ENCODE data around the gene MYORG. TPM values are rescaled to one million over a fixed set of nuclear protein-coding genes. Genes with fewer than 3 reads are reported as not detected.

The MYORG gene
- total RNA-seq, 4 donors from 2014 or later = 8.6 to 149 (median 49.5) TPM

DNA sequence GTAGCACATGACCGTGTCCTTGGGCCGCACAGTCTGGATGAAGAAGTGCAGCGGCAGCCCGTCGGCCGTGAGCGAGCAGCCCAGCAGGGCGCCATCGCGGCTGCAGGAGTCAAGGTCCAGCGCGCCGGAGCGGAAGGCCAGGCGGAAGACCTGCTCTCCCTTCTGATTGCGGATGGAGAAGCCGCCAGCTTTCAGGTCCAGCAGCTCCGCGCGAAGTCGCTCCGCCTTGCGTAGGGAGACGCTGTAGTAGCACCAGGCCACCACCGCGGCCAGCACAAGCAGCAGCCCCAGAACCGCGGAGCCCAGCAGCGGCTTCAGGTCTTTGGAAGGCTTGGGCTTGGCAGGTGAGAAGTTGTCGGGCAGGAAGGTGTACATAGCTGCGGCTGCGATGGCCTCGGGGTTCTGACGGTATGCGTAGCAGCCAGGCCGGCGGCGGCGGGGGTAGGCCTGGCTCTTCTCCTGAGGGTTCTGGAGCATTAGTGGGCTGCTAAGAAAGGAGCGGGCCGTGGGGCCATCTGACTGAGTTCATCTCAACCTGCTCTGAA, 4.2 kb downstream of the MYORG start:
- TF ChIP-seq, protein P1, sequence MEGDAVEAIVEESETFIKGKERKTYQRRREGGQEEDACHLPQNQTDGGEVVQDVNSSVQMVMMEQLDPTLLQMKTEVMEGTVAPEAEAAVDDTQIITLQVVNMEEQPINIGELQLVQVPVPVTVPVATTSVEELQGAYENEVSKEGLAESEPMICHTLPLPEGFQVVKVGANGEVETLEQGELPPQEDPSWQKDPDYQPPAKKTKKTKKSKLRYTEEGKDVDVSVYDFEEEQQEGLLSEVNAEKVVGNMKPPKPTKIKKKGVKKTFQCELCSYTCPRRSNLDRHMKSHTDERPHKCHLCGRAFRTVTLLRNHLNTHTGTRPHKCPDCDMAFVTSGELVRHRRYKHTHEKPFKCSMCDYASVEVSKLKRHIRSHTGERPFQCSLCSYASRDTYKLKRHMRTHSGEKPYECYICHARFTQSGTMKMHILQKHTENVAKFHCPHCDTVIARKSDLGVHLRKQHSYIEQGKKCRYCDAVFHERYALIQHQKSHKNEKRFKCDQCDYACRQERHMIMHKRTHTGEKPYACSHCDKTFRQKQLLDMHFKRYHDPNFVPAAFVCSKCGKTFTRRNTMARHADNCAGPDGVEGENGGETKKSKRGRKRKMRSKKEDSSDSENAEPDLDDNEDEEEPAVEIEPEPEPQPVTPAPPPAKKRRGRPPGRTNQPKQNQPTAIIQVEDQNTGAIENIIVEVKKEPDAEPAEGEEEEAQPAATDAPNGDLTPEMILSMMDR (IDR thresholded peaks at IDR 0.05 in 4 of 5, conservative IDR thresholded peaks at IDR 0.05 in 1 of 5) = no peak
- TF ChIP-seq POLR2A (IDR thresholded peaks at IDR 0.05) = no peak
- Histone ChIP-seq H3K9me3 (no peaks in the 10 kb centered on the region), H3K36me3 (peaks cover 0 to 27% of the 10 kb centered on the region in 2 donors), H3K4me1 (peaks cover 32 to 55% of the 10 kb centered on the region in 2 donors), H3K4me3 (no peak overlapping the region), H3K27me3 (no peaks in the 10 kb centered on the region), H3K27ac (peak overlapping the region; percentile 89 to 93 (median 92))
- ATAC-seq (no peak), DNase-seq (no peak)
- intact Hi-C loops (cut with DNase I; ENCODE audit: low total_unique reads) (no loop called here), in situ Hi-C loops (cut with MboI; ENCODE audit: low sequenced_read_pairs in 4 of 4) (no loop called here)

DNA sequence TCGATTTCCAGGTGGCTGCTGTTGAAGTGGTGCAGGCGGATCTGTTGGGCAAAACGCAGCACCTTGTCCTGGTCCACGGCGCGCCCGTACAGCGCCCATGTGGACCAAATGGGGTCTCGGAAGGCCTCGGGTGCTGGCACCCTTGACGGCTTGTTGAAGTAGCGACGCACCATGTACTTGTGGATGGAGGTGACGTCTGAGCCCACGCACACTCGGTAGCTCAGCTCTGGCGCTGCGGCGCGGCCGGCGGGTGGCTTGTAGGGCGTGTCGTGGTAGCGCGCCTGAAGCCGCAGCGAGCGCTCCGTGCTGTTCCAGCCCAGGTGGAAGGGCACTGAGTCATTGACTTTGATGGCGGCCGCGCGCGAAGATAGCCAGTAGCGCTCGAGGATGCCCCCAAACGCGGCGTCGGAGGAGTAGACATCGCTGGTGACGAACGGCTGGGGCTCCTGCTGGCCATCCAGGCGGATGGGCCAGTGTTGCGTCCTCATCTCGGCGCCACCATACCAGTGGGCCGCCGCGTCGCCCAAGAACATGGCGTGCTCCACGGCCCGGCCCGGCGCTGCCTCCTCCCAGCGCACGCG, 4.7 kb downstream of the MYORG start:
- intact Hi-C loops (cut with DNase I; ENCODE audit: low total_unique reads) = no loop called here

DNA sequence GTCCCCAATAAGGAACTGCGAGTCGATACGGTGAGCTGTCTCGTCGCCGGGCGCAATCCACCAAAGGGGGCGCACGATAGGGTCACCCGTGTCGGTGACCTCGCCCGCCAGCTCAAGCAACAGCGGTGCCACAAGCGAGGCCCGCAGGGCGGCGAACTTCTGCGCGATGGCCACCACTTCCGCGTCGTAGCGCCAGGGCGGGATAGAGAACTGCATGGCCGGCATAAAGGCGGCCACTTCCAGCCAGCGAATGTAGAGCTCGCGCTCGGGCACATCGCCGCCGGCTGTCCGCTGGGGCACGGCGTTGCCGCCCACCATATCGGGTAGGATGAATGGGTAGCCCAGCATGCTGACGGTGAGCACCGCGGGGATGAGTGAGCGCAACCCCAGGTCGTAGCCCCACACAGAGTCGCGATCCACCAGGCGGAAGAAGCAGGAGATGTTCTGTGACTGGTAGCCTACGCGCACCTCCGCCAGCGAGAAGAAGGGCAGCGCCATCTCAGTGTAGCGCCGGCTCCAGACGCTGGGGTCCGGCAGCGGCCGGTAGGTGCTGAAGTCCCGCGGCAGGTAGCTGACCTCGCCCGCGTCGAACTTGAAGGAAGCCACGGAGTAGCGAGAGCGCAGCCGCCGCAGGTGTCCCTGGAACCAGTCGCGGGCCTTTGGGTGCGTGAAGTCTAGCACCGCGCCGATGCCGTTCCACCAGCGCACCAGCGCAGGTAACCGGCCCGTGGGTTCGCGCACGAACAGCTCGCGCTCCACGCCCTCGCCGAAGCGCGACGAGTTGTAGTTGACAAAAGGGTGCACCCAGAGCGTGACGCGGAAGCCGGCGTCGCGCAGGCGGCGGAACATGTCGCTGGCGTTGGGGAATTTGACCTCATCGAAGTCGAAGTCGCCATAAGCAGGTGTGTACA, 5.5 kb downstream of the MYORG start:
- peak overlapping the region in 3 of 4 donors; percentile 19 to 33 (median 23) for H3K4me3 ChIP-seq
- TF ChIP-seq, protein P1 (IDR thresholded peaks at IDR 0.05 in 4 of 5, conservative IDR thresholded peaks at IDR 0.05 in 1 of 5) = peak in 1 of 5 experiments; percentile 13
- no peak for TF ChIP-seq POLR2A (IDR thresholded peaks at IDR 0.05)
- no peak for DNase-seq
- no peak for ATAC-seq
- H3K9me3 ChIP-seq = no peaks in the 10 kb centered on the region
- in situ Hi-C loops (cut with MboI; ENCODE audit: low sequenced_read_pairs in 4 of 4) (no loop called here), intact Hi-C loops (cut with DNase I; ENCODE audit: low total_unique reads) (no loop called here)
- peaks cover 32 to 52% of the 10 kb centered on the region in 2 donors for H3K4me1 ChIP-seq
- H3K36me3 ChIP-seq = peaks cover 0 to 27% of the 10 kb centered on the region in 2 donors
- no peaks in the 10 kb centered on the region for H3K27me3 ChIP-seq
- peak overlapping the region in 3 of 4 donors; percentile 51 to 92 (median 60) for H3K27ac ChIP-seq

More for the DNA sequence above, 4.7 kb downstream of the MYORG start:
- DNase-seq = no peak
- ATAC-seq = no peak
- H3K4me3 ChIP-seq = no peak overlapping the region
- H3K4me1 ChIP-seq = peaks cover 32 to 53% of the 10 kb centered on the region in 2 donors
- H3K27me3 ChIP-seq = no peaks in the 10 kb centered on the region
- in situ Hi-C loops (cut with MboI; ENCODE audit: low sequenced_read_pairs in 4 of 4) = no loop called here
- TF ChIP-seq, protein P1 (IDR thresholded peaks at IDR 0.05 in 4 of 5, conservative IDR thresholded peaks at IDR 0.05 in 1 of 5) = no peak
- no peak for TF ChIP-seq POLR2A (IDR thresholded peaks at IDR 0.05)
- H3K27ac ChIP-seq = peak overlapping the region in 3 of 4 donors; percentile 89 to 92 (median 92)
- peaks cover 0 to 27% of the 10 kb centered on the region in 2 donors for H3K36me3 ChIP-seq
- no peaks in the 10 kb centered on the region for H3K9me3 ChIP-seq

DNA sequence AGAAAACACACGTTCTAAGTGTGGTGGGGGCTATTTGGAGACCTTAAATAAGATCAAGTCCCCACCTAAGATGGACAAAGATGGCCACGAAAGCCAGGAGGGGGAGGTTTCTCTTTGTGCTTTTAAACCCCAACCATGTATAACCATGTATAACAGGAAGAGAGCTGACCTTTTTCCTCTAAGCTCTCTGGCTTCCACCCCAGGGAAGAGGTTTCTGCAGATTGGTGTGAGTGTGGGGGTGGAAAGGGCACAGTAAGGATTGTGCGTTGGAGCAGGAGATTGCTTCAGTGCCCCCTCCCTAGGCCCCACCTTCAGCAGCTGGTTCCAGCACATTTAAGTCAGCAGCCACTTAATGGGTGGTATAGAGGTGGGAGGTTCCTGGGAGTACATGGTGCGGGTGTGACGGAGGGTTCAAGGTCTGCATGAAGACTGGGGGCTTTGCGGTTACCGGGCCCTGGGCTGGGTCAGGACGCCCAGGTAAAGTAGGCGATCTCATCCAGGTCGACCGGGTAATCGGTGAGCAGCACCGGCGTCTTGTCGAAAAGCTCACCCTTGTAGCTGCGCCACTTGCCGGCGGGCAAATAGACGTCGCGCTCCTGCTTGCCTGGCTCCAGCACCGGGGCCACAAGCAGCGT, 6.2 kb downstream of the MYORG start:
- no peaks in the 10 kb centered on the region for H3K9me3 ChIP-seq
- no peaks in the 10 kb centered on the region for H3K27me3 ChIP-seq
- H3K36me3 ChIP-seq = peaks cover 0 to 27% of the 10 kb centered on the region in 2 donors
- peak overlapping the region; percentile 30 to 92 (median 56) for H3K27ac ChIP-seq
- in situ Hi-C loops (cut with MboI; ENCODE audit: low sequenced_read_pairs in 4 of 4) (no loop called here), intact Hi-C loops (cut with DNase I; ENCODE audit: low total_unique reads) (no loop called here)
- DNase-seq = no peak
- peak overlapping the region in 3 of 4 donors; percentile 19 to 33 (median 23) for H3K4me3 ChIP-seq
- no peak for ATAC-seq
- TF ChIP-seq POLR2A (IDR thresholded peaks at IDR 0.05) = no peak
- TF ChIP-seq, protein P1 (IDR thresholded peaks at IDR 0.05 in 4 of 5, conservative IDR thresholded peaks at IDR 0.05 in 1 of 5) = no peak
- H3K4me1 ChIP-seq = peaks cover 28 to 46% of the 10 kb centered on the region in 2 donors
